ENCODE results near the gene TBC1D17. TPM values are rescaled to one million over a fixed set of nuclear protein-coding genes. Genes with fewer than 3 reads are reported as not detected.

The TBC1D17 gene
- total and polyA plus RNA-seq, 2 of the 13 experiments (the other 11 are each of a cell fraction or from before 2014, with no cell fraction given) = 9.7 to 16.9 TPM

- TF ChIP-seq CBX5 (CRISPR knock-in tag; IDR thresholded peaks at IDR 0.05; ENCODE audit: borderline replicate concordance) (peak; percentile 64; the same call in 1 of the 2 replicates), ZNF883 (CRISPR knock-in tag; IDR thresholded peaks at IDR 0.05; ENCODE audit: not compliant biosample characterization) (no peak), ZNF580 (CRISPR knock-in tag; IDR thresholded peaks at IDR 0.05; ENCODE audit: borderline replicate concordance, low read depth) (peak; percentile 43; the same call in 1 of the 2 replicates), ZNF556 (CRISPR knock-in tag; IDR thresholded peaks at IDR 0.05; ENCODE audit: borderline replicate concordance) (no peak; the same call in 1 of the 2 replicates), PRMT3 (CRISPR knock-in tag; IDR thresholded peaks at IDR 0.05; ENCODE audit: borderline replicate concordance, low read depth) (no peak), PREB (CRISPR knock-in tag; IDR thresholded peaks at IDR 0.05) (no peak), PHB2 (IDR thresholded peaks at IDR 0.05; ENCODE audit: partially characterized antibody) (no peak), ZNF660 (CRISPR knock-in tag; IDR thresholded peaks at IDR 0.05; ENCODE audit: borderline replicate concordance, low read depth) (no peak), ZBTB34 (CRISPR knock-in tag; IDR thresholded peaks at IDR 0.05) (no peak), MXD3 (CRISPR knock-in tag; IDR thresholded peaks at IDR 0.05) (peak; percentile 41), SRY (CRISPR knock-in tag; IDR thresholded peaks at IDR 0.05) (no peak), CSRNP1 (CRISPR knock-in tag; IDR thresholded peaks at IDR 0.05) (no peak), NFKB2 (CRISPR knock-in tag; IDR thresholded peaks at IDR 0.05; ENCODE audit: borderline replicate concordance) (no peak), ZFP90 (CRISPR knock-in tag; IDR thresholded peaks at IDR 0.05; ENCODE audit: borderline replicate concordance) (no peak), SMAD1 (CRISPR knock-in tag; IDR thresholded peaks at IDR 0.05; ENCODE audit: borderline replicate concordance, low read depth) (no peak), ZBTB21 (CRISPR knock-in tag; IDR thresholded peaks at IDR 0.05) (no peak; the same call in 1 of the 2 replicates), CHCHD3 (CRISPR knock-in tag; IDR thresholded peaks at IDR 0.05) (0 out of 2 replicates have a peak, but pooled peaks have one; percentile 53)
Observed at GRCh38 chr19:49877020-49877878, at the start of gene TBC1D17, which contains the start of gene AKT1S1 (continued).
